Ovary (tissue), 9 donors: ENCODE data around the gene TPM2. TPM values are rescaled to one million over a fixed set of nuclear protein-coding genes. Genes with fewer than 3 reads are reported as not detected.

Experiments used
- DNase-seq, 5 donors: peaks; one replicate each; pipeline ENCODE4 v3.0.0-alpha.2; 2019 to 2020
- H3K27ac ChIP-seq, 2 donors: fragments of 200-600 bp; one replicate each; pipeline versions ENCODE4 v1.5.1 to v1.8.0; 2019 to 2022
- H3K27me3 ChIP-seq: fragments of 200-600 bp; one replicate; pipeline ENCODE4 v1.8.0; 2022
- H3K36me3 ChIP-seq: fragments of 200-600 bp; sonication (generic); one replicate; pipeline ENCODE4 v1.5.1; 2019
- H3K4me1 ChIP-seq: one replicate; pipeline ENCODE4 v1.8.1; 2013; ENCODE audit warnings: mild to moderate bottlenecking, moderate library complexity; ENCODE audit not compliant: insufficient read depth
- H3K4me3 ChIP-seq: fragments of 200-600 bp; sonication (generic); one replicate; pipeline ENCODE4 v1.5.1; 2017
- H3K9me3 ChIP-seq, 2 donors: fragments of 200-600 bp in 1 of 2; sonication (generic) in 1 of 2; one replicate each; pipeline versions ENCODE4 v1.5.1 to v1.8.1; 2013 to 2019; ENCODE audit warnings: mild to moderate bottlenecking in 1 of 2, moderate library complexity in 1 of 2
- EP300 ChIP-seq: sonication (generic); formaldehyde crosslinking; IDR thresholded peaks from one replicate; pipeline ENCODE4 v1.6.1; 2017; ENCODE audit warnings: antibody characterized with exemption
- POLR2A ChIP-seq: fragments of 450-650 bp; IDR thresholded peaks from one replicate; pipeline ENCODE4 v1.6.1; 2017; ENCODE audit warnings: antibody characterized with exemption, mild to moderate bottlenecking, moderate library complexity
- WGBS, 3 donors: extraction: QIAGEN DNeasy Blood & Tissue Kit in 1 of 3; methylation state at CpG; one replicate each; pipeline versions ENCODE4 v1.1.5 to v1.1.7; 2013 to 2017; 5-methylcytosine and 5-hydroxymethylcytosine counted together
- intact Hi-C, 4 donors: fragments of 100-400 bp; cut with DNase I; formaldehyde crosslinking; loops; one replicate each; pipeline versions ENCODE4 v1.11.0 to v1.15.1; 2022 to 2023
- polyA plus RNA-seq, 2 donors: library from polyadenylated mRNA; stranded (reverse); fragments of 200-250 nt in 1 of 2; fragments of 350-450 nt in 1 of 2; fragmentation: Illumina TruSeq in 1 of 2; extraction: RNeasy Lipid Tissue Mini Kit (QIAGEN cat#74804) in 1 of 2; gene quantifications; one replicate each; pipeline ENCODE4 v1.2.3, GENCODE V29; 2013 to 2014
- total RNA-seq, 7 donors: library from RNA; depleted of rRNA in 2 of 7; stranded (reverse); fragments of >200 nt in 2 of 7; fragmentation: NEBNext Ultra II Directional in 3 of 7; extraction: Animal tissue kit (Norgen Biotek cat#: 25700) in 3 of 7; gene quantifications; one replicate each; pipeline versions ENCODE4 v1.1.0 to v1.2.4, GENCODE V29; 2016 to 2023
- TF ChIP-seq, protein P1 (sequence below), 3 donors: fragments of 450-650 bp in 2 of 3; fragments of 200-600 bp in 1 of 3; IDR thresholded peaks; one replicate each; pipeline versions ENCODE4 v1.5.1 to v1.8.0; 2016 to 2022; ENCODE audit warnings: antibody characterized with exemption in 3 of 3, mild to moderate bottlenecking in 1 of 3
- donor health status: DM: no; HTN: no; CAD: no; lungs with moderate emphysema.
- donor health status: DM: no; HTN: no; CAD: no.
- donor health status: Bipolar disorder and iron deficiency.
- donor health status: DM: yes; HTN: yes; CAD: no.
- donor health status: DM: no; HTN: no; CAD: no.
- donor health status: DM: yes; HTN: yes; CAD: no.

Gene TPM2
- total and polyA plus RNA-seq, 9 donors, result 179 to 853 (median 414) TPM

DNA sequence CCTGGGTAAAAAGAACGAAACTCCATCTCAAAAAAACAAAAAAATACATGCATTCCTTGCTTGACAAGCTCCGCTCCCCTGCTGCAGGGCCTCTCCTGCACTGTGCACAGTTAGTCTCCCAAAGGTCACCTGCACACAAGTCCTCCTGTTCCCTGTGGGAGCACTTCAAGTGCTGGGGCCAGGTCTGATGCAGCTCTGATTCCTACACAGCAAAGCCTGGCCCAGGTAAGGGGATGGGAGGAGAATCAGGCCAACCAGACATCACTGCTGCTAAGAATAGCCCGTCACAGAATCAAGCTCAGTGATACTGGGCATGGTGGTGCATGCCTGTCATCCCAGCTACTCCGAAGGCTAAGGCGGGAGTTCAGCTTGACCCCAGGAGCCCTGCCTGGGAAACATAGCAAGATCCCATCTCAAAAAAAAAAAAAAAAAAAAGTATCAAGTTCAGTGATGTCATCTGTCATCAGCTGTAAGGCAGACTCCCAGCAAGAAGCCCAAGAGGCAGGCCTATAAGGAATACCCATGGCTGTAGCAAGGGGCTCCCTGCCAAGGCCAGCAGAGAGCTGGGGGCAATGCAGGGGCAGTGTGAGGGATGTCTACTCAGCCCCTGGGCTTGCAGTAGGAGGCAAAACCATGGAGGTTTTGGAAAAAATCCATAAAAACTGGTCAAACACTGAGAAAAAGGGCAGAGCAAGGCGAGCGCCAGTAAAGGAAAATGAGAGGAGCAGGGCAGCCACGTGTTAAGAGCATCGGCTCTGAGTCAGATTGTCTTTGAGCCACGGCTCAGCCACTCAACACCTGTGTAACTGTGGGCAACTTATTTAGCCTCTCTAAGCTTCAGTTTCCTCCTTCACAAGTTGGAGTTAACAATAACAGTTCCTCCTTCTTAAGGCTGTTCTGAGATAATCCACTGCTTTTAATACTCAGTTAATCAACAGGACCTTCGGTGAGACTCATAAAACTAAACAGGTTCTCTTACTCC is 3.2 kb downstream of the TPM2 start:
- H3K4me3 ChIP-seq, result peak overlapping the region; percentile 66
- H3K27me3 ChIP-seq, result no peaks in the 10 kb centered on the region
- H3K36me3 ChIP-seq, result no peaks in the 10 kb centered on the region
- H3K9me3 ChIP-seq, result no peaks in the 10 kb centered on the region
- peaks cover 15% of the 10 kb centered on the region for H3K4me1 ChIP-seq
- intact Hi-C loops, result no loop called here
- no peak for DNase-seq
- H3K27ac ChIP-seq, result peak overlapping the region in 1 of 2 donors; percentile 50
- WGBS, 3 donors, result 28 to 41% (median 35%) methylated on average over 11 of the region's 11 CpGs
- TF ChIP-seq, protein P1, sequence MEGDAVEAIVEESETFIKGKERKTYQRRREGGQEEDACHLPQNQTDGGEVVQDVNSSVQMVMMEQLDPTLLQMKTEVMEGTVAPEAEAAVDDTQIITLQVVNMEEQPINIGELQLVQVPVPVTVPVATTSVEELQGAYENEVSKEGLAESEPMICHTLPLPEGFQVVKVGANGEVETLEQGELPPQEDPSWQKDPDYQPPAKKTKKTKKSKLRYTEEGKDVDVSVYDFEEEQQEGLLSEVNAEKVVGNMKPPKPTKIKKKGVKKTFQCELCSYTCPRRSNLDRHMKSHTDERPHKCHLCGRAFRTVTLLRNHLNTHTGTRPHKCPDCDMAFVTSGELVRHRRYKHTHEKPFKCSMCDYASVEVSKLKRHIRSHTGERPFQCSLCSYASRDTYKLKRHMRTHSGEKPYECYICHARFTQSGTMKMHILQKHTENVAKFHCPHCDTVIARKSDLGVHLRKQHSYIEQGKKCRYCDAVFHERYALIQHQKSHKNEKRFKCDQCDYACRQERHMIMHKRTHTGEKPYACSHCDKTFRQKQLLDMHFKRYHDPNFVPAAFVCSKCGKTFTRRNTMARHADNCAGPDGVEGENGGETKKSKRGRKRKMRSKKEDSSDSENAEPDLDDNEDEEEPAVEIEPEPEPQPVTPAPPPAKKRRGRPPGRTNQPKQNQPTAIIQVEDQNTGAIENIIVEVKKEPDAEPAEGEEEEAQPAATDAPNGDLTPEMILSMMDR (IDR thresholded peaks at IDR 0.05), result no peak
- no peak for TF ChIP-seq EP300
- no peak for TF ChIP-seq POLR2A

DNA sequence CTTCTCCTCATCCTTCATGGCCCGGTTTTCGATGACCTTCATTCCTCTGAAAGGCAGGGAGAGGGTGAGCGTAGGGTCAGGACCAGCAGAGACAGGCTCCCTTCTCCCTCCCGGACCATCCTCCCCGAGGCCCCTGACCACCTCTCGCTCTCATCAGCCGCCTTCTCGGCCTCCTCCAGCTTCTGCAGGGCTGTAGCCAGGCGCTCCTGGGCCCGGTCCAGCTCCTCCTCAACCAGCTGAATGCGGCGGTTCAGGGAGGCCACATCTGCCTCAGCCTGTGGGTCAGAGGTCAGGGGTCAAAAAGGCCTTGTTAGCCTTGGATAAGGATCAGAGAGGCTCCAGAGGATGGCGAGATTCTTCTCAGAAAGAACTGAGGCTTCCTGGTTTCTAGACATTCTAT is 4.2 kb downstream of the TPM2 start:
- H3K27me3 ChIP-seq, result no peaks in the 10 kb centered on the region
- no peaks in the 10 kb centered on the region for H3K36me3 ChIP-seq
- WGBS, 3 donors, result 38 to 46% (median 44%) methylated on average over 13 of the region's 13 CpGs
- TF ChIP-seq EP300, result no peak
- TF ChIP-seq POLR2A, result no peak
- TF ChIP-seq, protein P1 (IDR thresholded peaks at IDR 0.05), result no peak
- intact Hi-C loops, result no loop called here
- H3K4me3 ChIP-seq, result no peak overlapping the region
- no peaks in the 10 kb centered on the region for H3K9me3 ChIP-seq
- DNase-seq, result no peak
- peaks cover 17% of the 10 kb centered on the region for H3K4me1 ChIP-seq
- no peak overlapping the region for H3K27ac ChIP-seq

DNA sequence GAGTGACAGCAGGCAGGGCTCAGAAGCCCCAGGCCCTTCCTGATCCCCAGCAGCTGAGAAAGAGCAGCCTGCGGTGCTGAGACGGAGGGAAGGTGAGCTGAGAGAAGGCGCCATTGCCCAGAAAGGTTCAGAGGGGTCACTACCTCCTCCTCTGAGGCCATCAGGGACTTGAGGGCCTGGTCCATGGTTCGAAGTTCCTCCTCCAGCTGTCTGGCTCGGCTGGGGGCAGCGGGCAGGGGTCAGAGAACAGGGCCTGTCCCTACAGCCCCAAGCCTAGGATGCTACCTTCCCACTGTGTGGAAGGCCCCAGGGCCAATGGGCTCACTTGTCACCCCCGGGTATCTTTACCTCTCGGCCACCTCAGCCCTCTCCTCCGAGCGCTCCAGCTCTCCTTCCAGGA is 4.8 kb downstream of the TPM2 start:
- H3K4me1 ChIP-seq, result peaks cover 18% of the 10 kb centered on the region
- H3K27me3 ChIP-seq, result no peaks in the 10 kb centered on the region
- no peak overlapping the region for H3K27ac ChIP-seq
- no peak for DNase-seq
- no peaks in the 10 kb centered on the region for H3K9me3 ChIP-seq
- H3K36me3 ChIP-seq, result no peaks in the 10 kb centered on the region
- 83 to 93% (median 90%) methylated on average over 10 of the region's 10 CpGs for WGBS, 3 donors
- intact Hi-C loops, result no loop called here
- no peak overlapping the region for H3K4me3 ChIP-seq
- TF ChIP-seq POLR2A, result no peak
- TF ChIP-seq EP300, result no peak
- TF ChIP-seq, protein P1 (IDR thresholded peaks at IDR 0.05), result no peak

DNA sequence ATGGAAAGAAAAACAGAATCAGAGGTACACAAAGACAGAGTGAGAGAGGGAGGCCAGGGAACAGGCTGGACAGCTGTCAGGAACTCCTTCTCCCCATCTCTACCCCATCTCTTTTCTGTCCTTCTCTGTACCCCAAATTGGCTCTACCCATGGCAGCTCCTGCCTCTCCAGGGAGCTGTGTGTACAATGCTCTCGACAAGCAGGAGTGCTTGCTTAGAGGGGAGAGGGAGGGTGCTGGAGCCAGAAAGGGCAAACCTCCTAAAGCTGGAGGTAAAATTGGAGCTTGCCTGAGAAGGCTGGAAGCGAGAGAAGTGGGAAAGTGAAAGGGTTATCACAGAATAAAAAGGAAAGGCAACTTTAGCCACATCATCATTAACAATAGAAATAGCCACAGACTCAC is 6.4 kb downstream of the TPM2 start:
- Histone ChIP-seq H3K36me3 (no peaks in the 10 kb centered on the region), H3K4me1 (peaks cover 13% of the 10 kb centered on the region), H3K4me3 (no peak overlapping the region), H3K9me3 (no peaks in the 10 kb centered on the region), H3K27me3 (no peaks in the 10 kb centered on the region), H3K27ac (no peak overlapping the region)
- no peak for DNase-seq
- 49 to 56% (median 56%) methylated on average over 2 of the region's 2 CpGs for WGBS, 3 donors
- intact Hi-C loops, result no loop called here
- TF ChIP-seq EP300 (no peak), POLR2A (no peak)
- TF ChIP-seq, protein P1 (IDR thresholded peaks at IDR 0.05), result no peak
